GM08714 (cell line): ENCODE results near the gene NUP98.

Experiments
- H3K4me3 ChIP-seq: fragments of 200-500 bp; sonication (Bioruptor generic); 2 replicates; pipeline ENCODE4 v1.5.1; 2014; ENCODE audit warnings: mild to moderate bottlenecking, low read length, inconsistent platforms
- ZNF274 ChIP-seq: IDR thresholded peaks from 2 replicates; pipeline ENCODE4 v1.6.1; 2012; ENCODE audit warnings: mild to moderate bottlenecking, low read depth, low read length

Gene NUP98

DNA sequence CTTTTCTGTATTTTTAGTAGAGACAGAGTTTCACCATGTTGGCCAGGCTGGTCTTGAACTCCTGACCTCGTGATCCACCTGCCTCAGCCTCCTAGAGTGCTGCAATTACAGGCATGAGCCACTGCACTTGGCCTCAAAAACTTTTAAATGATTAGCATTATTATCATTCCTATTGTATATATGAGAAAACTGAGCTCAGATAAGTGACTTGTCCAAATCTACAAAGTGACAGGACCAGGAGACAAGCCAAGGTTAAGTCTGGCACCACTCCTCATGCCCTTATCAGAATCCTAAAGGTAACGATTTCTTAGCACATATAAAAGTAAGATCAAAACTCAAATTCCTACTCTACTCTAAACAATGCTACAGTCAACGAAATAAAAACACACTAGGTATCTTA, 94.0 kb downstream of the NUP98 start:
- H3K4me3 ChIP-seq: no peak overlapping the region
- no peak for TF ChIP-seq ZNF274

DNA sequence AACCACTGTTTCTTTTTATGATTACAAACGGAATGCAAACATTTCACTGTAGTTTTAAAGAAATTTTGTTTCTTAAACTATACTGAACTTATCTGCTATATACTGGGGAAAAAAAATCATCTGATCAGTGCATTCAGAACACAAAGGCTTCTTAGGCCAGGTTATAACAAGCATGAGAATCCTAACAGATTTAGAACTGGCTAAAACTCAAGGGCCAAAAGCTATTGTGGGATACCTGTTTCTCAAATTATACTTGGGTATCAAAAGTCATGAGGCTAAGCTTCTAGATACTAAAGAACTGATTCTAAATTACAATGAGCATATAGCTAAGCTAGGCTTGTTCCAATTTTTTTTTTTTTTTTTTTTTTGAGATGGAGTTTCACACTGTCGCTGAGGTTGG, 96.4 kb downstream of the NUP98 start:
- TF ChIP-seq ZNF274: no peak
- no peak overlapping the region for H3K4me3 ChIP-seq

- no peak for TF ChIP-seq ZNF274
- H3K4me3 ChIP-seq: no peak overlapping the region
Observed at GRCh38 chr11:3700410-3700809, 96.9 kb downstream of the NUP98 start.

DNA sequence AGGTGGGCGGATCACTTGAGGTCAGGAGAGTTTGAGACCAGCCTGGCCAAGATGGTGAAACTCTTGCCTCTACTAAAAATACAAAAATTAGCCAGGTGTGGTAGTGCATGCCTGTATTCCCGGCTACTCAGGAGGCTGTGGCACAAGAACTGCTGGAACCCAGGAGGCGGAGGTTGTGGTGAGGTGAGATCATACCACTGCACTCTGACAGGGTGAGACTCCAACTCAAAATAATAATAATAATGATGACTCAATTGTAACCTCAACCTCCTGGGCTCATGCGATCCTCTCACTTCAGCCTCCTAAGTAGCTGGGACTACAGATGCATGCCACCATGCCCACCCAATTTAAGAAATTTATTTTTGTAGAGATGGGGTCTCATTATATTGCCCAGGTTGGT, 110.6 kb downstream of the NUP98 start:
- H3K4me3 ChIP-seq: no peak overlapping the region
- no peak for TF ChIP-seq ZNF274

GRCh38 chr11:3685923-3686322, 111.4 kb downstream of the NUP98 start:
- no peak overlapping the region for H3K4me3 ChIP-seq
- TF ChIP-seq ZNF274: no peak

- no peak for TF ChIP-seq ZNF274
- no peak overlapping the region for H3K4me3 ChIP-seq
Observed at GRCh38 chr11:3684819-3685172, 112.6 kb downstream of the NUP98 start.

GRCh38 chr11:3684129-3684818, 113.1 kb downstream of the NUP98 start:
- TF ChIP-seq ZNF274: no peak
- H3K4me3 ChIP-seq: no peak overlapping the region

GRCh38 chr11:3683039-3683438, 114.3 kb downstream of the NUP98 start:
- no peak for TF ChIP-seq ZNF274

DNA sequence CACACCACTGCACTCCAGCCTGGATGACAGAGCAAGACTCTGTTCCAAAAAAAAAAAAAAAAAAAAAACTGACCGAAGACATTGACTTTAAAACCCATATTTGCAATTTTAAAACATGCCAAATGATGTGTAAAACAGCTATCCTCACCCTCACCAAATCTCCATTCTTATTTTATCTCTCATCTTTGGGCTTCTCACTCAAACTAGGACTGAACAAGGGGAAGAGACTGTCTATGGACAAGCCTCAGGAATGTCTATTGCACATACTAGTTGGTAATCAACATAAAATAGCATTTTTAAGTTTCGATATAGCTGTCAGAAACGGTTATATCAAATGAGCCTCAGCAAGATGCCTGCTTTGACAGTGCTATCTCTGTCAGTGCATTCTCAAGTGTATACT, 118.3 kb downstream of the NUP98 start:
- TF ChIP-seq ZNF274: no peak
- H3K4me3 ChIP-seq: no peak overlapping the region

More at GRCh38 chr11:3683039-3683438, 114.3 kb downstream of the NUP98 start:
- H3K4me3 ChIP-seq: no peak overlapping the region

- no peak overlapping the region for H3K4me3 ChIP-seq
- no peak for TF ChIP-seq ZNF274
Observed at GRCh38 chr11:3675971-3676370, 121.4 kb downstream of the NUP98 start.

- H3K4me3 ChIP-seq: no peak overlapping the region
- no peak for TF ChIP-seq ZNF274
Observed at GRCh38 chr11:3674189-3674588, 123.2 kb downstream of the NUP98 start.

GRCh38 chr11:3671334-3672254, 125.8 kb downstream of the NUP98 start, which contains the start of gene CHRNA10:
Gene CHRNA10, minus strand, starts transcription at chr11:3671384. Its CDS starts 72 bp downstream, at chr11:3671312.
- no peak within 1 kb of the TSS for H3K4me3 ChIP-seq
- no peak for TF ChIP-seq ZNF274

DNA sequence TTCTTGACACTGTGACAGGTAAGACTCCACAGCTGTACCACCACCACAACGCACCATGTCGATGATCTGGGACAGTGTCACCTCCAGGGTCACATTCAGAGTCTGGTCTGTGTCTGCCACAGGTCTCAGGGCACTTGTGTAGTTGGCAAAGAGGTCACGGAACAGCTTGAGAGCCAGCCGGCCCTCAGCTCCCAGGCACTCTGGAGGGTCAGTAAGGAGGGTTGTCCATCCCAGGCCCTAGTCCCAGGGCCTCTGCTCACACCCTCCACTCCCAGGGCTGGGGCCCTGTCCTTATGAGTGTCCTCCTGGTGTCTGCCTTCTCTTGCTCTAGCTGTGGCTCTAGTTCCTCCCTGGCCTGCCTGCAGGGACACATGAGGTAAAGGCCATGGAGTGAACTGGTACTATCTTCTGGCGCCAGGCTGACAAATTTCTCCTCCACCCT, 127.6 kb downstream of the NUP98 start:
- H3K4me3 ChIP-seq: no peak overlapping the region

DNA sequence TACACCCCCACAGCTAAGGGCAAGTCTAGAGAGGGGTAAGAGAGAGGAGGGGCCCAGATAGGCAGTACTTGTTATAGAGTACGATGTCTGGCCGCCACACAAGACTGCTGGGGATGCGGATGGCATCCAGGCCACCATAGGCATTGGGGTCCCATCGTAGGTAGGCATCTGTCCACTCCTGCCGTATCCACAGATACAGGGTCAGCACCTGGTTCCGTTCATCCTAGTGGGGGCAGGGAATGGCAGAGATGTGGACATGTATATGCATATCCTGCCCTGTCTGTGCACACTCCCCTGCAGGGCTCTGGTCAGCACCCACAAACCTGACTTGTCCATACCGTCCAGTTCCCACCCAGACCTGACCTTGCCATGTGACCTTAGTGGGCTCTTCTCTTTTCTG, 128.2 kb downstream of the NUP98 start:
- TF ChIP-seq ZNF274: no peak
- H3K4me3 ChIP-seq: no peak overlapping the region

More for the DNA sequence above, 127.6 kb downstream of the NUP98 start:
- no peak for TF ChIP-seq ZNF274
